BJ (cell line): Measurements from ENCODE around the gene PLEKHH1. TPM values are rescaled to one million over a fixed set of nuclear protein-coding genes. Genes with fewer than 3 reads are reported as not detected.

Experiments used
- CTCF ChIA-PET: fragments of 350-600 bp; formaldehyde crosslinking; extraction: SDS; loops from one replicate; lab custom pipeline; 2021; ENCODE audit warnings: antibody characterized with exemption, inconsistent platforms; lab: Yijun Ruan, JAX
- POLR2A ChIA-PET: fragments of 300-600 bp; sonication (Branson Sonifier 250); formaldehyde crosslinking; extraction: SDS; loops from one replicate; lab custom pipeline; 2021; ENCODE audit warnings: antibody characterized with exemption; lab: Charles Lee
- DNase-seq: peaks from one replicate; pipeline ENCODE4 v3.0.0-alpha.2; 2011; ENCODE audit warnings: low read depth
- H3K27me3 ChIP-seq: 2 replicates; pipeline ENCODE4 v1.6.0; 2011; ENCODE audit warnings: low read length; ENCODE audit not compliant: control insufficient read depth, insufficient read depth
- H3K36me3 ChIP-seq: 2 replicates; pipeline ENCODE4 v1.5.1; 2011; ENCODE audit warnings: low read length; ENCODE audit not compliant: control insufficient read depth, insufficient read depth
- H3K4me3 ChIP-seq: 2 replicates; pipeline ENCODE4 v1.5.1; 2011; ENCODE audit warnings: low read depth, mild to moderate bottlenecking, control low read depth, low read length
- polyA plus RNA-seq: library from polyadenylated mRNA; depleted of rRNA; stranded (reverse); fragments of >200 nt; gene quantifications from 2 replicates; pipeline ENCODE4 v1.2.3, GENCODE V29; 2011
- TF ChIP-seq, protein P1 (sequence below): IDR thresholded peaks from 2 replicates; pipeline ENCODE4 v1.5.1; 2011; ENCODE audit warnings: low read depth, mild to moderate bottlenecking, control low read depth, inconsistent platforms, low read length, moderate library complexity; ENCODE audit not compliant: insufficient read depth

PLEKHH1 gene
- polyA plus RNA-seq, 1 experiment, result 0.16 TPM

DNA sequence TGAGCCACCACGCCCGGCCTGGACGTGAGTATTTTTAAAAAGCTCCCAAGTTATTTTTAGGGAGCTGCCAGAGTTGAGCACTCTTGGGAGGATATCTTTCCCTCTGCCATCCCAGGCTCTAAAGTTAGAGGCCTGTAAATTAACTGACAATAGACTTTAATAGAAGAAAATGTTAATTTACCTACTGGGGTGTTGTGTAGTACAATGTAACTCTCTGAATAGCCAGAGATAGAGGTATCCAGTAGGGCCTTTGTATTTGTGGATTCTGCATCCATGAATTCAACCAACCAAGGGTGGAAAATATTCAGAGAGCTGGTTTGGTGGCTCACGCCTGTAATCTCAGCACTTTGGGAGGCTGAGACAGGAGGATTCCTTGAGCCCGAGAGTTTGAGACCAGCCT, 74.6 kb downstream of the PLEKHH1 start:
- DNase-seq, result no peak
- Histone ChIP-seq H3K4me3 (no peak overlapping the region), H3K27me3 (peaks cover 2% of the 10 kb centered on the region), H3K36me3 (no peaks in the 10 kb centered on the region)
- TF ChIP-seq, protein P1, sequence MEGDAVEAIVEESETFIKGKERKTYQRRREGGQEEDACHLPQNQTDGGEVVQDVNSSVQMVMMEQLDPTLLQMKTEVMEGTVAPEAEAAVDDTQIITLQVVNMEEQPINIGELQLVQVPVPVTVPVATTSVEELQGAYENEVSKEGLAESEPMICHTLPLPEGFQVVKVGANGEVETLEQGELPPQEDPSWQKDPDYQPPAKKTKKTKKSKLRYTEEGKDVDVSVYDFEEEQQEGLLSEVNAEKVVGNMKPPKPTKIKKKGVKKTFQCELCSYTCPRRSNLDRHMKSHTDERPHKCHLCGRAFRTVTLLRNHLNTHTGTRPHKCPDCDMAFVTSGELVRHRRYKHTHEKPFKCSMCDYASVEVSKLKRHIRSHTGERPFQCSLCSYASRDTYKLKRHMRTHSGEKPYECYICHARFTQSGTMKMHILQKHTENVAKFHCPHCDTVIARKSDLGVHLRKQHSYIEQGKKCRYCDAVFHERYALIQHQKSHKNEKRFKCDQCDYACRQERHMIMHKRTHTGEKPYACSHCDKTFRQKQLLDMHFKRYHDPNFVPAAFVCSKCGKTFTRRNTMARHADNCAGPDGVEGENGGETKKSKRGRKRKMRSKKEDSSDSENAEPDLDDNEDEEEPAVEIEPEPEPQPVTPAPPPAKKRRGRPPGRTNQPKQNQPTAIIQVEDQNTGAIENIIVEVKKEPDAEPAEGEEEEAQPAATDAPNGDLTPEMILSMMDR, result no peak
- POLR2A ChIA-PET, result no interaction called here
- CTCF ChIA-PET, result interaction anchor here (0.9 to 1.3 kb wide), 4 partner anchors 11 to 96 kb away, joined by 3 to 4 read pairs (median 3); no protein-coding TSS in a partner anchor

DNA sequence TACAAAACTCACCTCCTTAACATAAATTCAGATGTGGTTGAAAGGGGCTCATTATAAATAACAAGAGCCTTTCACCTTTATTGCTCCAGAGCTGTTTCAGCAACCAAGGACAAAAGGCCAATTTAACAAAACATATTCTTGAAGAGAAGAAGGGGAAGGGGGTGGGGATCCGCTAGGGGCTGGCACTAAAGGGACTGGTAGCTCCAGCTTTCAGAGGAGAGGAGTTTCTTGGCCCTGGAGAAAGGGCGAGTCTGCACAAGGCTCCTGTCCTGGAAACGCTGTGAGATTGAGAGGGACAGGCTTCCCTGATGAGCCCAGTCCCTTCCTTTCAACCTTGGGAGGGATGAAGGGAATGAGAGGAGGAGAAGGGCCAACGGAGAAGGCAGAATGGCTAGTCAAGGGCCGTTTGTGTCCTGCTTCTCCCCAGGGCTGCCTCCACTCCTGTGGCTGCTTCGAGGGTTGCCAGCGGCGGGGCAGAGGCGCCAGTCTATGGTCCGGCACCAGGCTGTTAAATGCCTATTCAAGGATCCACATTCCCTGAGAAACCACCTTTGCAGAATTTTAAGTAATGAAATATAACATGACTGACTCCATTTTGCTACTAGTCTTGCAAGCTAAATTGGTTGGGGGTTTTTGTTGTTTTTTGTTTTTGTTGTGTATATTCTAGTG, 76.7 kb downstream of the PLEKHH1 start:
- H3K27me3 ChIP-seq, result peaks cover 6% of the 10 kb centered on the region
- ChIA-PET CTCF (interaction anchor here (1.2 to 1.5 kb wide), 2 partner anchors 10 to 95 kb away, joined by 3 to 5 read pairs; partner anchors contain the start of gene PIGH), POLR2A (no interaction called here)
- no peaks in the 10 kb centered on the region for H3K36me3 ChIP-seq
- TF ChIP-seq, protein P1, result no peak
- no peak overlapping the region for H3K4me3 ChIP-seq
- no peak for DNase-seq

DNA sequence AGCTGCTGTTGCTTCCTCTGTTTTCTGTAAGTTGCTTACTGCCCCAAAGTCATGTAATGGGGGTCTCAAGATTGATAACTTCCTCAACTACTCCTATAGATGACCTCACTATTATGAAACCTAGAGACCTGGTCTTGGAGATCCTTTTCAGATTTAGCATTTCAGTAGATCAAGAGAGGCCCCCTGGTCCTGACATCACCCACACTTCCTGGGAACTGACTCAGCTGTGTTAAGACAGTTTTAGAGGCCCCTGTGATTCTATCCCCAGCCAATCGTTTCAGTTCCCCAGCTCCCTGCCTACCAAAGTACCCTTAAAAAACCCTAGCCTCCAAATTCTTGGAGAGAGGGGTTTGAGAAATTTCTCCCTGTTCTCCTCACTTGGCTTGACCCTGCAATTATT, 77.4 kb downstream of the PLEKHH1 start:
- Histone ChIP-seq H3K27me3 (peaks cover 6% of the 10 kb centered on the region), H3K4me3 (no peak overlapping the region), H3K36me3 (no peaks in the 10 kb centered on the region)
- TF ChIP-seq, protein P1, result no peak
- POLR2A ChIA-PET, result no interaction called here
- no peak for DNase-seq
- CTCF ChIA-PET, result interaction anchor here (1.2 kb wide), 1 partner anchor 94 kb away, joined by 3 read pairs; no protein-coding TSS in a partner anchor

DNA sequence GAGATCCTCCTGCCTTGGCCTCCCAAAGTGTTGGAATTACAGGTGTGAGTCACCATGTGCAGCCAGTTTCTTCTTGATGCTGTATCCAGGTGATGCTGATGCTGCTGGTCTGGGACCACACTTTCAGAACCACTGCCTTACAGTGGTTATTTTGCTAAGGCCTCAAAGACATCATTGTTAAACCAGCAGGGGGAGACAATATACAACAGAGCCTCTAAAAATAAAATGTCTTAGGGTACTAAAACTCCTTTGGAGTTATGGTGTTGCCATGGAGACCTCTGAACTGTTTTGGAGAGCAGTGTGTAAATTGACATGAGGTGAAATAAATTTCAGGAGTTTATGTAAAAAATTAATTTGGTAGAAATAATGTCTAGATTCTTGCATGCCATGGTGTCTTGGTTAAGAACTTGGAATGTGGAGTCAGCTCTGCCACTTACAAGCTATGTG, 85.5 kb downstream of the PLEKHH1 start:
- TF ChIP-seq, protein P1, result peak; percentile 64
- no peaks in the 10 kb centered on the region for H3K36me3 ChIP-seq
- ChIA-PET CTCF (interaction anchor here (0.6 to 8.2 kb wide), 31 partner anchors 10 to 193 kb away, joined by 3 to 105 read pairs (median 4); partner anchors contain the start of genes PIGH, RDH11 and RDH12), POLR2A (no interaction called here)
- H3K27me3 ChIP-seq, result peaks cover 4% of the 10 kb centered on the region
- DNase-seq, result peak; percentile 37
- H3K4me3 ChIP-seq, result no peak overlapping the region

DNA sequence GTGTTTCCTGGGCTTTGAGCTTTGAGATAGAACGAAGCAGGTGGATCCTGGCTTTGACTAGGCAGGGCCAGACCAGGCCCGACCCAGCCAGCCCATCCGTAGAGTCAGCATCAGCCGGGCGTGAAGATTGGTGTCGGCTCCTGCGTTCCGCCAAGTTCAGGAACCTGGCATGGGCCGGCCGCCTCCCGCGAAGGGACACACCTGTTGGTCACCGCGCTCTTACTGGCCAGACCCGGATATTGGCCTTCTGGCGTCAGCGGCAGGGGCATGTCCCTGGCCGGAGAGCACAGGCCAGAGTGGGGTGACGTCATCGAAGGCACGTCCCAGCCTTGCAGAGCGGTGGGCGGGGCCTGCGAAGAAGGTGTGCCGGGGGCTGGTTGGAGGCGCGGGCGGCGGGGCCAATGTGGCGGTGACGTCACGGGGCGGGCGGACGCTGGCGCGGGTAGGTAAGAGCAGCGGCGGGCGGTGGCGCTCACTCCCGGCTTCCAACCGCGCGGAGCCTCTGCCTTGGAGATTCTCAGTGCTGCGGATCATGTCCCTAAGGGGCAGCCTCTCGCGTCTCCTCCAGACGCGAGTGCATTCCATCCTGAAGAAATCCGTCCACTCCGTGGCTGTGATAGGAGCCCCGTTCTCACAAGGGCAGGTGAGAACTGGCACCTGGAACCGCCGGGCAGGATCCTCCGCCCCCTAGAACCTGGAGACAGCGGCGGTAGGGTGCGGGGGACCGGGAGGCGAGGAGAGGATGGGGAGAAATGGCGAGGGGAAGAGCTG, 86.5 kb downstream of the PLEKHH1 start, which contains the start of gene ARG2:
Gene ARG2 (plus strand): TSS at position 475 of the 771 bp plus-strand sequence. CDS start 58 bp downstream, at position 533.
- Histone ChIP-seq H3K27me3 (no peaks in the 10 kb centered on the region), H3K36me3 (no peaks in the 10 kb centered on the region), H3K4me3 (peak within 1 kb of the TSS; percentile 63)
- DNase-seq, result peak; percentile 41
- ChIA-PET CTCF (interaction anchor here (0.6 to 8.2 kb wide), 27 partner anchors 11 to 194 kb away, joined by 3 to 105 read pairs (median 4); partner anchors contain the start of genes PIGH, RDH11 and RDH12), POLR2A (no interaction called here)
- TF ChIP-seq, protein P1, result no peak
